Breast epithelium (tissue), 4 donors: ENCODE measurements around the gene CLCNKB. TPM values are rescaled to one million over a fixed set of nuclear protein-coding genes. Genes with fewer than 3 reads are reported as not detected.
A peak's percentile ranks its signal among the peaks of the same experiment; 100 is the strongest.
"Not testable (repeated sequence)": the region's sequence is repeated elsewhere in the genome, so short reads cannot be mapped to it uniquely, and the experiment has no call there.

Experiments used
- DNase-seq, 2 donors: peaks; one replicate each; pipeline ENCODE4 v3.0.0-alpha.2; 2019; ENCODE audit warnings: low spot score in 2 of 2
- H3K27ac ChIP-seq, 2 donors: fragments of 200-600 bp; sonication (generic) in 1 of 2; one replicate each; pipeline ENCODE4 v1.5.1; 2016 to 2019; ENCODE audit warnings: mild to moderate bottlenecking in 1 of 2
- H3K27me3 ChIP-seq, 2 donors: fragments of 200-600 bp; sonication (generic) in 1 of 2; one replicate each; pipeline versions ENCODE4 v1.5.1 to v1.6.0; 2017 to 2019; ENCODE audit warnings: control low read depth in 1 of 2, mild to moderate bottlenecking in 1 of 2
- H3K36me3 ChIP-seq: fragments of 200-600 bp; one replicate; pipeline ENCODE4 v1.5.1; 2019
- H3K4me1 ChIP-seq, 2 donors: fragments of 200-600 bp; sonication (generic); one replicate each; pipeline ENCODE4 v1.5.1; 2016 to 2019; ENCODE audit warnings: control low read depth in 1 of 2
- H3K4me3 ChIP-seq, 3 donors: fragments of 200-600 bp; sonication (generic); 1 replicate in 2 of 3; 2 replicates in 1 of 3; pipeline ENCODE4 v1.5.1; 2016 to 2019; ENCODE audit warnings: mild to moderate bottlenecking in 3 of 3, moderate library complexity in 2 of 3
- H3K9me3 ChIP-seq, 2 donors: fragments of 200-600 bp; sonication (generic) in 1 of 2; one replicate each; pipeline ENCODE4 v1.5.1; 2016 to 2019; ENCODE audit warnings: control low read depth in 1 of 2
- CTCF ChIP-seq, 3 donors: fragments of 450-650 bp; IDR thresholded peaks; one replicate each; pipeline ENCODE4 v1.5.1; 2016 to 2017; ENCODE audit warnings: antibody characterized with exemption in 3 of 3, mild to moderate bottlenecking in 3 of 3, moderate library complexity in 3 of 3
- POLR2A ChIP-seq: fragments of 450-650 bp; IDR thresholded peaks from one replicate; pipeline ENCODE4 v1.6.1; 2016; ENCODE audit warnings: antibody characterized with exemption, mild to moderate bottlenecking, moderate library complexity
- POLR2AphosphoS5 ChIP-seq, 3 donors: sonication (generic); formaldehyde crosslinking; IDR thresholded peaks; one replicate each; pipeline ENCODE4 v1.6.1; 2017; ENCODE audit warnings: antibody characterized with exemption in 3 of 3
- intact Hi-C: fragments of 100-400 bp; cut with DNase I; formaldehyde crosslinking; loops from one replicate; pipeline ENCODE4 v1.15.1; 2023; ENCODE audit warnings: low total_unique reads
- total RNA-seq, 3 donors: library from RNA; depleted of rRNA; stranded (reverse); fragments of >200 nt; gene quantifications; one replicate each; pipeline ENCODE4 v1.1.0, GENCODE V29; 2016

CLCNKB gene
- total RNA-seq, 3 donors from 2014 or later, result 0.32 to 0.88 (median 0.33) TPM

GRCh38 chr1:16053781-16054502 is 10.4 kb downstream of the CLCNKB start:
- DNase-seq, result no peak
- Histone ChIP-seq H3K4me3 (no peak overlapping the region), H3K4me1 (no peaks in the 10 kb centered on the region), H3K9me3 (no peaks in the 10 kb centered on the region), H3K36me3 (no peaks in the 10 kb centered on the region), H3K27me3 (no peaks in the 10 kb centered on the region), H3K27ac (no peak overlapping the region)
- intact Hi-C loops, result no loop called here
- TF ChIP-seq CTCF (IDR thresholded peaks at IDR 0.05) (no peak), POLR2A (no peak), POLR2AphosphoS5 (IDR thresholded peaks at IDR 0.05) (no peak)

- no peak overlapping the region for H3K4me3 ChIP-seq
- intact Hi-C loops, result no loop called here
- no peaks in the 10 kb centered on the region for H3K27me3 ChIP-seq
- H3K36me3 ChIP-seq, result no peaks in the 10 kb centered on the region
- H3K4me1 ChIP-seq, result no peaks in the 10 kb centered on the region
- no peak overlapping the region for H3K27ac ChIP-seq
- TF ChIP-seq CTCF (IDR thresholded peaks at IDR 0.05) (no peak), POLR2AphosphoS5 (IDR thresholded peaks at IDR 0.05) (no peak), POLR2A (no peak)
- no peaks in the 10 kb centered on the region for H3K9me3 ChIP-seq
- DNase-seq, result no peak
These were observed 11.3 kb downstream of the CLCNKB start for GRCh38 chr1:16054598-16055540.

- no peaks in the 10 kb centered on the region for H3K36me3 ChIP-seq
- no peaks in the 10 kb centered on the region for H3K27me3 ChIP-seq
- no peak overlapping the region for H3K4me3 ChIP-seq
- H3K27ac ChIP-seq, result no peak overlapping the region
- DNase-seq, result peak; percentile 86 to 88
- H3K9me3 ChIP-seq, result no peaks in the 10 kb centered on the region
- intact Hi-C loops, result loop anchor here (2.0 kb wide), 1 partner anchor 19 kb away; no protein-coding TSS in a partner anchor
- no peak for TF ChIP-seq POLR2AphosphoS5 (IDR thresholded peaks at IDR 0.05)
- TF ChIP-seq CTCF (IDR thresholded peaks at IDR 0.05), result peak; percentile 94 to 98 (median 98)
- TF ChIP-seq POLR2A, result no peak
- no peaks in the 10 kb centered on the region for H3K4me1 ChIP-seq
These were observed 12.3 kb downstream of the CLCNKB start for GRCh38 chr1:16055613-16056520.

- H3K36me3 ChIP-seq, H3K27ac ChIP-seq, H3K9me3 ChIP-seq, DNase-seq, H3K4me3 ChIP-seq, H3K4me1 ChIP-seq, H3K27me3 ChIP-seq: not testable (repeated sequence)
- intact Hi-C loops, result loop anchor here (2.0 kb wide), 1 partner anchor 20 kb away; no protein-coding TSS in a partner anchor
These were observed 12.9 kb downstream of the CLCNKB start for GRCh38 chr1:16056521-16056912.

- H3K9me3 ChIP-seq, H3K27ac ChIP-seq, DNase-seq, H3K27me3 ChIP-seq, H3K4me1 ChIP-seq, H3K36me3 ChIP-seq, H3K4me3 ChIP-seq: not testable (repeated sequence)
- intact Hi-C loops, result loop anchor here (2.0 kb wide), 1 partner anchor 21 kb away; no protein-coding TSS in a partner anchor
These were observed 13.8 kb downstream of the CLCNKB start for GRCh38 chr1:16057314-16057915.

GRCh38 chr1:16058394-16059120 is 15.0 kb downstream of the CLCNKB start:
- H3K9me3 ChIP-seq, H3K27ac ChIP-seq, intact Hi-C loops, H3K27me3 ChIP-seq, H3K4me3 ChIP-seq, H3K36me3 ChIP-seq, DNase-seq, H3K4me1 ChIP-seq: not testable (repeated sequence)
